Stimulated activated CD4-positive, alpha-beta T cell treated with anti-CD3 and anti-CD28 coated beads, Interleukin-12 subunit alpha, Interleukin-12 subunit beta, amount 100 ng/mL, for 48 hours (primary cell): ENCODE results near the gene NSUN7.
"Not testable (repeated sequence)": the region's sequence is repeated elsewhere in the genome, so short reads cannot be mapped to it uniquely, and the experiment has no call there.

Source experiments
- DNase-seq, 3 donors: peaks; one replicate each; pipeline ENCODE4 v3.0.0-alpha.2; 2020; ENCODE audit warnings: low read depth in 2 of 3, low spot score in 1 of 3

NSUN7 gene

GRCh38 chr4:40749717-40750460, at the start of gene NSUN7:
Gene NSUN7 (plus strand): TSS chr4:40749955. CDS start chr4:40750694, 739 bp downstream.
- DNase-seq, result peak in 1 of 3 donors; percentile 20

- no peak for DNase-seq
These were observed 47.5 kb upstream of the NSUN7 start for GRCh38 chr4:40702137-40702799.

GRCh38 chr4:40702800-40703151, 47.0 kb upstream of the NSUN7 start:
- peak in 2 of 3 donors; percentile 37 to 47 for DNase-seq

GRCh38 chr4:40704073-40704472, 45.7 kb upstream of the NSUN7 start:
- no peak for DNase-seq

- DNase-seq, result no peak
These were observed 39.1 kb upstream of the NSUN7 start for GRCh38 chr4:40710484-40711254.

GRCh38 chr4:40713001-40713400, 36.8 kb upstream of the NSUN7 start:
- DNase-seq, result not testable (repeated sequence)

GRCh38 chr4:40713798-40714197, 36.0 kb upstream of the NSUN7 start:
- no peak for DNase-seq

GRCh38 chr4:40718586-40718985, 31.2 kb upstream of the NSUN7 start:
- DNase-seq, result no peak

GRCh38 chr4:40719008-40719623, 30.6 kb upstream of the NSUN7 start:
- DNase-seq, result no peak

GRCh38 chr4:40720351-40720750, 29.4 kb upstream of the NSUN7 start:
- DNase-seq, result no peak

GRCh38 chr4:40720916-40721315, 28.8 kb upstream of the NSUN7 start:
- DNase-seq, result no peak

GRCh38 chr4:40721730-40722171, 28.0 kb upstream of the NSUN7 start:
- DNase-seq, result no peak

GRCh38 chr4:40722576-40723161, 27.1 kb upstream of the NSUN7 start:
- DNase-seq, result no peak

GRCh38 chr4:40723728-40724127, 26.0 kb upstream of the NSUN7 start:
- DNase-seq, result no peak

GRCh38 chr4:40728333-40728732, 21.4 kb upstream of the NSUN7 start:
- no peak for DNase-seq

- DNase-seq, result no peak
These were observed 20.2 kb upstream of the NSUN7 start for GRCh38 chr4:40729555-40729954.

- DNase-seq, result no peak
These were observed 19.6 kb upstream of the NSUN7 start for GRCh38 chr4:40730091-40730679.

- no peak for DNase-seq
These were observed 18.4 kb upstream of the NSUN7 start for GRCh38 chr4:40731361-40731760.

- DNase-seq, result no peak
These were observed 17.9 kb upstream of the NSUN7 start for GRCh38 chr4:40731792-40732245.

GRCh38 chr4:40733752-40734151, 16.0 kb upstream of the NSUN7 start:
- no peak for DNase-seq

GRCh38 chr4:40734497-40734896, 15.3 kb upstream of the NSUN7 start:
- no peak for DNase-seq
